Measurements from ENCODE around the gene NBAS. TPM values are rescaled to one million over a fixed set of nuclear protein-coding genes. Genes with fewer than 3 reads are reported as not detected.

The NBAS gene
- polyA plus RNA-seq, 1 donor (not counting 4 experiments of a cell fraction or from before 2014, with no cell fraction given), result 27.9 TPM

GRCh38 chr2:15160201-15160991 lies 400.7 kb downstream of the NBAS start:
- DNase-seq (ENCODE audit: low read depth, low spot score), result no peak
- no peaks in the 10 kb centered on the region for H3K9me1 ChIP-seq (ENCODE audit: control insufficient read depth, extremely low read depth, insufficient read depth, low read length)
- no peaks in the 10 kb centered on the region for H4K20me1 ChIP-seq (ENCODE audit: control insufficient read depth, extremely low read depth, insufficient read depth, low read length)
- dilution Hi-C loops (cut with MboI; ENCODE audit: extremely low pct_ligation_motif_present, low sequenced_read_pairs), result no loop called here
- FAIRE-seq, result no peak
- H3K27ac ChIP-seq (ENCODE audit: control insufficient read depth, insufficient read depth, low read length), result no peak overlapping the region
- TF ChIP-seq, protein P1, sequence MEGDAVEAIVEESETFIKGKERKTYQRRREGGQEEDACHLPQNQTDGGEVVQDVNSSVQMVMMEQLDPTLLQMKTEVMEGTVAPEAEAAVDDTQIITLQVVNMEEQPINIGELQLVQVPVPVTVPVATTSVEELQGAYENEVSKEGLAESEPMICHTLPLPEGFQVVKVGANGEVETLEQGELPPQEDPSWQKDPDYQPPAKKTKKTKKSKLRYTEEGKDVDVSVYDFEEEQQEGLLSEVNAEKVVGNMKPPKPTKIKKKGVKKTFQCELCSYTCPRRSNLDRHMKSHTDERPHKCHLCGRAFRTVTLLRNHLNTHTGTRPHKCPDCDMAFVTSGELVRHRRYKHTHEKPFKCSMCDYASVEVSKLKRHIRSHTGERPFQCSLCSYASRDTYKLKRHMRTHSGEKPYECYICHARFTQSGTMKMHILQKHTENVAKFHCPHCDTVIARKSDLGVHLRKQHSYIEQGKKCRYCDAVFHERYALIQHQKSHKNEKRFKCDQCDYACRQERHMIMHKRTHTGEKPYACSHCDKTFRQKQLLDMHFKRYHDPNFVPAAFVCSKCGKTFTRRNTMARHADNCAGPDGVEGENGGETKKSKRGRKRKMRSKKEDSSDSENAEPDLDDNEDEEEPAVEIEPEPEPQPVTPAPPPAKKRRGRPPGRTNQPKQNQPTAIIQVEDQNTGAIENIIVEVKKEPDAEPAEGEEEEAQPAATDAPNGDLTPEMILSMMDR (optimal IDR thresholded peaks at IDR 0.05 in 1 of 3, IDR thresholded peaks at IDR 0.05 in 1 of 3, conservative IDR thresholded peaks at IDR 0.05 in 1 of 3; ENCODE audit: extremely low read depth in 1 of 3, insufficient read depth in 2 of 3, low read length in 3 of 3), result no peak
- no peak for TF ChIP-seq EZH2 (IDR thresholded peaks at IDR 0.05; ENCODE audit: low read length)
- no peak overlapping the region for H2AFZ ChIP-seq (ENCODE audit: control insufficient read depth, low read length)
- no peaks in the 10 kb centered on the region for H3K27me3 ChIP-seq (ENCODE audit: control insufficient read depth, extremely low read depth, insufficient read depth, low read length)
- no peaks in the 10 kb centered on the region for H3K79me2 ChIP-seq (ENCODE audit: control insufficient read depth, insufficient read depth, low read length)
- H3K4me3 ChIP-seq (ENCODE audit: control insufficient read depth in 2 of 3, extremely low read depth in 1 of 3, insufficient read depth in 2 of 3, low read depth in 1 of 3, low read length in 3 of 3), result no peak overlapping the region
- no peaks in the 10 kb centered on the region for H3K36me3 ChIP-seq (ENCODE audit: control insufficient read depth in 2 of 2, extremely low read depth in 1 of 2, insufficient read depth in 2 of 2, low read length in 2 of 2)
- H3K4me1 ChIP-seq (ENCODE audit: control insufficient read depth, extremely low read depth, insufficient read depth, low read length), result peaks cover 10% of the 10 kb centered on the region
- H3K4me2 ChIP-seq (ENCODE audit: control insufficient read depth, extremely low read depth, insufficient read depth, low read depth, low read length), result no peak overlapping the region
- H3K9ac ChIP-seq (ENCODE audit: control insufficient read depth, extremely low read depth, insufficient read depth, low read length), result no peak overlapping the region
- H3K9me3 ChIP-seq (ENCODE audit: control insufficient read depth, low read depth, low read length), result no peaks in the 10 kb centered on the region

DNA sequence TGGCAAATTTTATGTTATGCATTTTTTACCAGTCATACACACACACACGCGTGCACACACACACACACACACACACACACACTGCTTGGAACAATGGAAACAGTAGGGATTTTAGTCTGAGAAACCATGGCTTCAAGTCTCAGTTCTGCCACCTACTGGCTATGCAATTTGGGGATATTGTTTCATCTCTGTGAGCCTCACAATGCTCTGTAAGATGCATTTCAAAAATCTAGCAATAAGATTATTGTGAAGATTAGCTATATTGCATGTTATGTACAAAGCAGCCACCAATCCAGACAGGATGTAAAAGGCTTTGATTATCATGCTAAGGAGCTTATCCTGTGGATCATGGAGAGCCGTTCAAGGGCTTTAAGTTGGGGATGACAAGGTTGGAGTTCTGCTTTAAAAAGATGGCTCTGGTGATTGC lies 401.4 kb downstream of the NBAS start:
- Histone ChIP-seq H3K9me3 (ENCODE audit: control insufficient read depth, low read depth, low read length) (no peaks in the 10 kb centered on the region), H3K4me1 (ENCODE audit: control insufficient read depth, extremely low read depth, insufficient read depth, low read length) (peaks cover 10% of the 10 kb centered on the region), H4K20me1 (ENCODE audit: control insufficient read depth, extremely low read depth, insufficient read depth, low read length) (no peaks in the 10 kb centered on the region), H2AFZ (ENCODE audit: control insufficient read depth, low read length) (no peak overlapping the region), H3K4me2 (ENCODE audit: control insufficient read depth, extremely low read depth, insufficient read depth, low read depth, low read length) (no peak overlapping the region), H3K27me3 (ENCODE audit: control insufficient read depth, extremely low read depth, insufficient read depth, low read length) (no peaks in the 10 kb centered on the region), H3K36me3 (ENCODE audit: control insufficient read depth in 2 of 2, extremely low read depth in 1 of 2, insufficient read depth in 2 of 2, low read length in 2 of 2) (no peaks in the 10 kb centered on the region), H3K27ac (ENCODE audit: control insufficient read depth, insufficient read depth, low read length) (no peak overlapping the region), H3K9ac (ENCODE audit: control insufficient read depth, extremely low read depth, insufficient read depth, low read length) (no peak overlapping the region), H3K4me3 (ENCODE audit: control insufficient read depth in 2 of 3, extremely low read depth in 1 of 3, insufficient read depth in 2 of 3, low read depth in 1 of 3, low read length in 3 of 3) (no peak overlapping the region), H3K9me1 (ENCODE audit: control insufficient read depth, extremely low read depth, insufficient read depth, low read length) (no peaks in the 10 kb centered on the region), H3K79me2 (ENCODE audit: control insufficient read depth, insufficient read depth, low read length) (no peaks in the 10 kb centered on the region)
- DNase-seq (ENCODE audit: low read depth, low spot score) (peak; percentile 50), FAIRE-seq (peak; percentile 51)
- TF ChIP-seq EZH2 (IDR thresholded peaks at IDR 0.05; ENCODE audit: low read length), result no peak
- TF ChIP-seq, protein P1 (optimal IDR thresholded peaks at IDR 0.05 in 1 of 3, IDR thresholded peaks at IDR 0.05 in 1 of 3, conservative IDR thresholded peaks at IDR 0.05 in 1 of 3; ENCODE audit: extremely low read depth in 1 of 3, insufficient read depth in 2 of 3, low read length in 3 of 3), result peak; percentile 55 to 68 (median 57)
- dilution Hi-C loops (cut with MboI; ENCODE audit: extremely low pct_ligation_motif_present, low sequenced_read_pairs), result no loop called here

Data from keratinocyte (primary cell).